ENCODE results near the gene C1orf94.

Gene C1orf94

GRCh38 chr1:34130306-34130705 is 46.4 kb upstream of the C1orf94 start:
- no peaks in the 10 kb centered on the region for H3K27me3 ChIP-seq (ENCODE audit: control insufficient read depth, insufficient read depth, low read length)
- no peak overlapping the region for H3K4me3 ChIP-seq (ENCODE audit: low read depth, low read length)
- no peaks in the 10 kb centered on the region for H3K4me1 ChIP-seq
- H3K27ac ChIP-seq, result no peak overlapping the region
- H3K36me3 ChIP-seq (ENCODE audit: control insufficient read depth, insufficient read depth, low read length), result no peaks in the 10 kb centered on the region
- no peak for TF ChIP-seq CTCF (IDR thresholded peaks at IDR 0.05)
- H3K9ac ChIP-seq, result no peak overlapping the region
- H3K79me2 ChIP-seq, result no peaks in the 10 kb centered on the region
- no peak overlapping the region for H3K4me2 ChIP-seq (ENCODE audit: low read length)
- H3K9me3 ChIP-seq (ENCODE audit: control insufficient read depth, low read length), result no peaks in the 10 kb centered on the region
- H2AFZ ChIP-seq, result no peak overlapping the region

- no peak for TF ChIP-seq CTCF (IDR thresholded peaks at IDR 0.05)
- H3K27me3 ChIP-seq (ENCODE audit: control insufficient read depth, insufficient read depth, low read length), result no peaks in the 10 kb centered on the region
- H3K4me2 ChIP-seq (ENCODE audit: low read length), result no peak overlapping the region
- H2AFZ ChIP-seq, result no peak overlapping the region
- no peaks in the 10 kb centered on the region for H3K9me3 ChIP-seq (ENCODE audit: control insufficient read depth, low read length)
- no peak overlapping the region for H3K9ac ChIP-seq
- H3K27ac ChIP-seq, result no peak overlapping the region
- no peaks in the 10 kb centered on the region for H3K79me2 ChIP-seq
- no peak overlapping the region for H3K4me3 ChIP-seq (ENCODE audit: low read depth, low read length)
- H3K4me1 ChIP-seq, result no peaks in the 10 kb centered on the region
- no peaks in the 10 kb centered on the region for H3K36me3 ChIP-seq (ENCODE audit: control insufficient read depth, insufficient read depth, low read length)
Observed at GRCh38 chr1:34131396-34132160, 45.1 kb upstream of the C1orf94 start.

GRCh38 chr1:34132161-34132420 is 44.6 kb upstream of the C1orf94 start:
- Histone ChIP-seq H3K9me3 (ENCODE audit: control insufficient read depth, low read length) (no peaks in the 10 kb centered on the region), H3K4me2 (ENCODE audit: low read length) (no peak overlapping the region), H3K4me1 (no peaks in the 10 kb centered on the region), H3K27me3 (ENCODE audit: control insufficient read depth, insufficient read depth, low read length) (no peaks in the 10 kb centered on the region), H2AFZ (no peak overlapping the region), H3K9ac (no peak overlapping the region), H3K27ac (no peak overlapping the region), H3K36me3 (ENCODE audit: control insufficient read depth, insufficient read depth, low read length) (no peaks in the 10 kb centered on the region), H3K79me2 (no peaks in the 10 kb centered on the region), H3K4me3 (ENCODE audit: low read depth, low read length) (no peak overlapping the region)
- TF ChIP-seq CTCF (IDR thresholded peaks at IDR 0.05), result no peak

- no peaks in the 10 kb centered on the region for H3K4me1 ChIP-seq
- H3K79me2 ChIP-seq, result no peaks in the 10 kb centered on the region
- H3K9me3 ChIP-seq (ENCODE audit: control insufficient read depth, low read length), result no peaks in the 10 kb centered on the region
- no peak overlapping the region for H3K4me2 ChIP-seq (ENCODE audit: low read length)
- no peak overlapping the region for H2AFZ ChIP-seq
- no peaks in the 10 kb centered on the region for H3K27me3 ChIP-seq (ENCODE audit: control insufficient read depth, insufficient read depth, low read length)
- TF ChIP-seq CTCF (IDR thresholded peaks at IDR 0.05), result no peak
- no peak overlapping the region for H3K4me3 ChIP-seq (ENCODE audit: low read depth, low read length)
- H3K36me3 ChIP-seq (ENCODE audit: control insufficient read depth, insufficient read depth, low read length), result no peaks in the 10 kb centered on the region
- no peak overlapping the region for H3K9ac ChIP-seq
- H3K27ac ChIP-seq, result no peak overlapping the region
Observed at GRCh38 chr1:34137411-34137810, 39.3 kb upstream of the C1orf94 start.

GRCh38 chr1:34140011-34140676 is 36.6 kb upstream of the C1orf94 start:
- H3K36me3 ChIP-seq (ENCODE audit: control insufficient read depth, insufficient read depth, low read length), result no peaks in the 10 kb centered on the region
- TF ChIP-seq CTCF (IDR thresholded peaks at IDR 0.05), result no peak
- no peak overlapping the region for H3K4me2 ChIP-seq (ENCODE audit: low read length)
- no peak overlapping the region for H3K27ac ChIP-seq
- H3K79me2 ChIP-seq, result no peaks in the 10 kb centered on the region
- no peak overlapping the region for H3K9ac ChIP-seq
- H2AFZ ChIP-seq, result no peak overlapping the region
- H3K27me3 ChIP-seq (ENCODE audit: control insufficient read depth, insufficient read depth, low read length), result no peaks in the 10 kb centered on the region
- no peaks in the 10 kb centered on the region for H3K4me1 ChIP-seq
- no peaks in the 10 kb centered on the region for H3K9me3 ChIP-seq (ENCODE audit: control insufficient read depth, low read length)
- H3K4me3 ChIP-seq (ENCODE audit: low read depth, low read length), result no peak overlapping the region
